HG03196 (cell line): ENCODE data around the gene CEMIP.

Experiments used
- ATAC-seq: cut with Tn5 transposase; IDR thresholded peaks from one replicate; pipeline ENCODE4 v1.9.1; 2021; ENCODE audit not compliant: unreplicated experiment

The CEMIP gene

DNA sequence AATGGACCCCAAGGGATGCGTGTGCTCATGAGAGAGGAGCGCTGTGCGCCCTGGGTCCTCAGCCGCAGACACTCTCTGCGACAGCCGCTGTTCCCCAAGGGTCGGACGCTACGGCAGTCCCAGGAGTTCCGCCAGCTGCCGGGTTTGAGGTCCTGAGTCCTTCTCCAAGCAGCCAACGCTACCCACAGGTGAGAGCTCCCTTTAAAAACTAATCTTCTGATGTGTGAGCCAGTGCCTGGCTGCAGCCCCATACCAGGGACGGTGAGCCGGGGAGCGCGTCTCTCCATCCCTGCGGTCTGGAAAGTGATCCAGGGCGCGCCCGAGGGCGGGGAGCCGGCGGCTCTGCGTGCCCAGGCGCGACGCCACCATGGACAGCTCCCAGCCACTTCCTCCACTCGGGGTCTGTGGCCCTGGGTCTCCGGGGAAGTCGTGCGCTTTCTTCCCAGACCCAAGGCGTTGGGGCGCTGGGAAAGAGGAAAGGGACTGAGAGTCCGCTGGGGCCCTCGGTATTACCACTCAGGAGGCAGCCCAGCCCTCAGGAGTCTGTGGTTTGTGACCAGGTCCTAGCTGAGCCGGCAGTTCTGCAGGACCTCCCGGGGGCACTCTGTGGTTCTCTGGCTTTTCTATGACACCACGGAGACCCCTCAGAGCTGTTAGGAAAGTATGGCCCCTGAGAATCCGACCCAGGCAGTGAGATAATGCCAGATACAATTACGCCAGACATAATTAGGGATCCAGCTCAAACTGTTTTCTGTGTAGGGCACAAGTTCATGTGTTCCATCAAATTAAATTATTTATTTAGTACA, 1.4 kb downstream of the CEMIP start:
- ATAC-seq, result no peak

DNA sequence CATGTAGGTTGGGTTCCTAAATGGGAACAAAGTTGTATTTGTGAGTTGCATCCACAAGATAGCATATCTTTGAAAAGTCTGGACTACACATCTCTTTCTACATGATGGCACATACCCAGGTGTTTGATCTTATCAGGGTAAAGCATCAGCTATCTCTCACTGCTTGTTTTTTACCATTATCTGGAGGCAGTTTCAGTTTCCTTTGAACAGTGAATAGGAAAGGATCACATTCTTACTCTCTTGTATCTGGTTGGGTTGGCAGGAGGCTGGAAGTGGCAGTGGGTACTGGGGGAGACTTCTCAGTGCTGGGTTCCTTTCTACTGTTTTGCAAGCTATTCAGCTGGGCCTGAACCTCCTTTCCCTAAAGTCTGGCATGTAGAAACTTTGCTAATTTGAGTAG, 4.1 kb downstream of the CEMIP start:
- no peak for ATAC-seq

DNA sequence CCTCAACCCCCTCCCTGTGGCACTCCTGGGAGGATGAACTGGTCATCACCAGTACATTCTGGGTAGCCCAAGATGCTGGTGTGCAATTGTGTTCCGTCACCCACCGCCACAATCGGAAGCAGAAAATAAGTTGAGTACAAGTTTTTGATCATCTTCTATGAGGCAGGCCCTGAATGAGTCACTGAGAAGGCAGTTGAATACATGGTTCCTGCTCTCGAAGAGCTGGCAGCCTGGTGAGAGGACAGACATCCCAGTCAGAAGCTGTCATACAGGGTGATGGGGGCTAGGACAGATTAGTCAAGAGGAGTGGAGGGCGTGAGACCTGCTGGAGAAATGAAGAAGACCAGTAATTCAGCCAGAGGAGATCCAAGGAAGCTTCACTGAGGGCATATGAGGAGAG, 6.2 kb downstream of the CEMIP start:
- no peak for ATAC-seq

DNA sequence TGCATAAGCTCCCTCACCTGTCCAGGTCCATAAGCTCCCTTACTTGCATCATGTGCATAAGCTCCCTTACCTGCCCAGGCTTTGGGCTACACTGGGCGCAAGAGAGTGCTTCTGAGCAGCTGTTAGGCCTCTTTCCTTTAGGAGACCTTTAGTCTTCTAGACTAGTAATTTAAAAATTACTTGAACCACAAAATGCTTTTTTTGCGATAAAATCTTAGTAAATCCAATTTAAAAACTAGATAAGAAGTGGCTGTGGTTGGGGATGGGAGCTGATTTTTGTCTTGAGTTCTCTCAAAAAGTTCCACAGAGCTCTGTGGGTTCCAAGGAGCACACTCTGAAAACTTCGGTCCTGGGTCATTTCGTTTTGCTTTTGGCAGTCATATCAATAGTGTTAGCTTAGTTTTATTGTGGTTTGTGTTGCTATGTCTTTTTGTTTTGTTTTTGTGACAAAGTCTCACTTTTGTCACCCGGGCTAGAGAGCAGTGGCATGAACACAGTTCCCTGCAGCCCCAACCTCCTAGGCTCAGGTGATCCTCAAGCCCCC, 6.7 kb downstream of the CEMIP start:
- no peak for ATAC-seq

DNA sequence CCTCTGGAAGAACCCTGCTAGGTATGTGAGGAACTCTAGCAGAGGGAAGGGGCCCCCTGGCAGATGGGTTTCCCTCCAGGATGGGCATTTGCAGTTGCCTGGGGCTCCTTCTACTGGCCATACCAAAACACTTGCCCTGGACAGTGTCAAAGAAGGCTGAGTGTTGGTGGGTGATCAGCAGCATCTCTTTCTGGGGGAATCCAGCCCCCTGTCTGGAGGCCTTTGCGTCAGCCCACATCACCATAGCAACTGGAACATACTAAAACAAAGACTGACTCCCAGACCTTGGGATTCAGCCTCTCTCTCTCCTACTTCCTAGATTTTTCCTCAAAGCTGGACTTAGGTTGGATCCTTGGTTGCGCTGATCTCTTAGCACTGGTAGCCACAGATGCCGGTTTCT, 8.1 kb downstream of the CEMIP start:
- ATAC-seq, result no peak

DNA sequence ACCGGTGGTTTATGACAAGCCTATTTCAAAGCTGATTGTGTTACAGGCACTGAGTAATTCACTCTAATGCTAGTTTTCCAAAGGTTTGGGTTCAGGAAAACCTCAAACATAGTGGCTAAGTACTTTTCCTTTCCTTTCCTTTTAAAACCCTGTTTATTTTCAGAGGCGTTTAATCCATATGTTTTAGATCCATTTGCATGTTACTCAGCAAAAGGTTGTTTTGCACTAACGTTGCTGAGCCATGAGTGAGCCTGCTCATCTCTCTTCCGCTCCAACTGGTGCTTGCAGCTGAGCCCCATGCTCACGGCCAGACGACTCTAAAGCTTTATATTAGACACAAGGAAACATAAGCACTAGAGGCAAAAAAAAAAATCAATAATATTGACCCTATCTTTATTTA, 9.4 kb downstream of the CEMIP start:
- ATAC-seq, result no peak

DNA sequence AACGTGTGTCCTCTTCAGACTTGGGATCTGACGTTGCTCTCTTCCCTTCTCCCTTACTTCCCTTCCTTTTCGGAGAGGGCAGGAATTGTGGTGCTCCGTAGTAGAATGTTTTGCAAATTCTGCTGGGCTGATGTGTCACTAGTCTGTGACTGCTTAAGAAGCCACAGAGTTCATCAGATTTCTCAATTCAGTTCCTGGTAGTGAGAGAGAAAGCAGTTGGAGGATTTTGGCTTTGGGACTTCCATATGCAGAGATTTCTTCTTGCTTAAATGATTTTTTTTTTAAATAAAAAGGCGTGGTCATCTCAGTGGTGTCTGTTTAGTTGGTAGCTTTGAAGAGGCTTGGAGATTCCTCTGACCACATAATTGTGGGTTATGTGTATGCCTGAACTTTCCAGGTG, 10.1 kb downstream of the CEMIP start:
- no peak for ATAC-seq

DNA sequence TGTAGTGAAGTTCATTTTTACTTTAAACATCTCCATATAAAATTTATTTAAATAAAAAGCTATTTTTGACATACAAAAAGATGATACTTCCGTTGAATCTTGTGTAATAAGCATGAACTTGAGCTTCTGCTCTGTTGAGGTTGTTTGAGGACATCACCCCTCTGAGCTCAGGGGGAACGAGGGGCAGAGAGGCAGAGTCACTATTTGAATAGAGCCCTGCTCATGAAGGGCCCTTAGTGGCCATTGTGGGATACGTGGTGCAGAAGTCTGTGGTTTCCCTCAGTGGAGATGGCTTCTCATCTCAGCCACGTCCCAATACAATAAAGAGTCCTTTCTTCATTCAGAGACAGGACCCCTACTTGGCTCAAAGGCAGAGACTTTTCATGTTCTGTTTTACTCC, 10.6 kb downstream of the CEMIP start:
- no peak for ATAC-seq

DNA sequence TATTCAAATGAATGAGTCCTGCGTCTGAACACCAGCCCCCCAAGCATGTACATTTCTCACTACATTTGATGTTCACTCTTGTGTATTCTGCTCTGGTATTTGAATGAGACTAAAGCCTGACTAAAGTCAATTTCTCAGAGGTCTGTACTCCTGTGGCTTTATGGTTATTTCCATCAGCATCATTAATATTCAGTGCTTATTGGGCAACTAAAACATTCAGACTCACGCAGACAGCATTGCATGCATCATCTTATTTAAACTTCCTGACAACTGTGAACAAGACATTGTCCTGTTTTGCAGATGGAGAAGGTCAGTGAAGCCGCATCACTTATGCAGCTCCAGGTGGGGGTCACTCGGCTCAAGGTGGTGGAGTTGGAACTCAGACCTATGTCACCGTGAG, 11.1 kb downstream of the CEMIP start:
- no peak for ATAC-seq

DNA sequence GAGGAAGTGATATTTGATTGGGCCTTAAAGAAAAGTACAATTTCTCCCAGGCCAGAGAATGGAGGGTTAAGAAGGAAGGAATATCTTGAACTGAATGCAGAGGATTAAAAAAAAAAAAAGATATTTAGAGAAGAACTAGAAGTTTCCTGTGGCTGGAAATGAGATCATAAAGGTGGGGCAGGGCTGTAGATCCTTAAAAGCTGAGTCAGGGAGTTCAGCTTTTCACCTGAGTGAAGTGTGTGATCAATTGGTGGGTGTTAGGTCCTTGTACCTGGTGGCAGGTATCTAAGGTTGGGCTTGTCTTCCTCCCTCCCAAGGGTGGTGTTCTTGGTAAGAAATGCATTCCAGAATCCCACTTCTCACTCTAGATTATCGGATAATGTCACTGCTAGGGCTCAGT, 11.8 kb downstream of the CEMIP start:
- no peak for ATAC-seq

DNA sequence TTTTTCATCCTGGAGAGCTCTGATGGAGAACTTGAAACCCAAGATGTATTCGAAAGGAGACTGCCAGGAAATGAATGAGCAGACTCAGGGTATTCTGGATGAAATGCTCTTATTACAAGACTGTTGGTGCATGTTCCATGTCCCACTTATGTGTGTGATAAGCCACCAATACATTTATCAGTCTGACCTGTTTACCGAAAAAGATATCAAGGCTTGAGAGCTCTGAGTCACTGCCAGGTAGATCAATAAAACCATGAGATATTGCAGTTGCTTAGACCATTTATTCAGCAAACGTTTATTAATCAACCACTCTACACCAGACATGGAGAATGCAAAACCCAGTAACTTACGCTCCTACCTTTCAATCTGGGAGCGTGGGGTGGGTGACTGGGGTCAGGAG, 17.2 kb downstream of the CEMIP start:
- no peak for ATAC-seq

DNA sequence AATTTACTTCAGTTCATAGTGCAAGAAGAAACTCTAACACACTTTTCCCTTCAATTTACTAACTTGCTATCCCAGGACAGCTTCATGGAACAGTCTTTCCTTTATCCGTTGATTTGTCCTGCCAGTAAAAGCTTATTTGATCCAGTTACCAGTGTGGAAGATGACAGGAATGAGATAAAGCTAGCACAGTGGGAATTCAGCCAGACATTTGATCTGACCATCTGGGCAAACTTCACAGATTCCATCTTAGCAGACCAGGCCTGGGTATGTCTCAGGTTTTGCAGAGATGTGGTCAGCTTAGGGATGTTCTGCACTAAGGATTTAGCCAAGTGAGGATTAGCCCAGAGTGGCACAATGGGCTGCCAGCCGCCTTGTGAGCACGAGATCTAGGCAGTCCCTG, 19.7 kb downstream of the CEMIP start:
- ATAC-seq, result no peak

DNA sequence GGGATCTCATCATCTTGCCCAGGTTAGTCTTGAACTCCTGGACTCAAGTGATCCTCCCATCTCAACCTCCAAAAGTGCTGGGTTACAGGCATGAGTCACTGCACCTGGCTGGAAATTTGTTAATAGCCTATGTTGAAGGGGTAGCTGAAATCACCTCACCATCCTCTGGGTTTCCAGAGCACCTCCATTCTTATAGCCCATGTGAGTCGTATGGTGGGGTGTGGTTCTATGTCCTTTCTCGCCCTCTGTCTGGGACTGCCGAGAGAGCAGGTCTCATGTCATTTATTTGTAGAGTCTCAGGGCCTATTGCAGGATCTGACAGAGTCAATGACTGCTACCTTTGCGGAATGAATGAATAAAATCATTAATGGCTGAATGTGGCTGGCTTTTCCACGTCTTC, 20.9 kb downstream of the CEMIP start:
- no peak for ATAC-seq

DNA sequence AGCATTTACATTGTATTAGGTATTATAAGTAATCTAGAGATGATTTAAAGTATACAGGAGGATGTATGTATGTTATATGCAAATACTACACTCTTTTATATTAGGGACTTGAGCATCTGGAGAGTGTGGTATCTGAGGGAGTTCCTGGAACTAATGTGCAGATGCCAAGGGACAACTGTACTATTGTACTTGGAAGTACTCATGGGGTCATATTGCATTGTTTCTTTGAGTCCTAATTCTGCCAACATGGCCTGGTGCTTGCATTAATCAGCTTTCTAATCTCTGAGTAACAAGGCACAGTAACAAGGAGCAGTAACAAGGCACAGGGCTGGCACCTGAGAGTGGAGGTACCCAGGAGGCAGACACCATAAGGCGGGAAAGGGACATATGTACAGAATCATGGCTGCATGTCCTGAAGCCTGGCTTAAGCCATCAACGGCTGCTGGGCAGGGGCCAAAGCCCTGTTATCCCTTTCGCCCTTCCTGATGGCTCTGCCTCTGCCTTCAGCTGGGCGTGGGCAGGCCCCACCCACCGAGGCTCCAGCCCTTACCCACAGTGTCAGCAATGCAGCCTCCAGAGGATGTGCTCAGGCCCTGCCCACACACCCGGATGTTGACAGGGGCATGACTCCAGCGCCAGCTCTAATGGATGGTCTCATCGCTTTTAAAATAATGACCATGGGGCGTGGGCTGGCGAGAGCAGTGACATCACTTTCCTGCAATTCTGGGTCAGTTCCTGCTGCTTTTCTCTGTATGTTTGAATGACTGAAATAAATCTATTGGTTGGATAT, 22.9 kb downstream of the CEMIP start:
- ATAC-seq, result no peak

DNA sequence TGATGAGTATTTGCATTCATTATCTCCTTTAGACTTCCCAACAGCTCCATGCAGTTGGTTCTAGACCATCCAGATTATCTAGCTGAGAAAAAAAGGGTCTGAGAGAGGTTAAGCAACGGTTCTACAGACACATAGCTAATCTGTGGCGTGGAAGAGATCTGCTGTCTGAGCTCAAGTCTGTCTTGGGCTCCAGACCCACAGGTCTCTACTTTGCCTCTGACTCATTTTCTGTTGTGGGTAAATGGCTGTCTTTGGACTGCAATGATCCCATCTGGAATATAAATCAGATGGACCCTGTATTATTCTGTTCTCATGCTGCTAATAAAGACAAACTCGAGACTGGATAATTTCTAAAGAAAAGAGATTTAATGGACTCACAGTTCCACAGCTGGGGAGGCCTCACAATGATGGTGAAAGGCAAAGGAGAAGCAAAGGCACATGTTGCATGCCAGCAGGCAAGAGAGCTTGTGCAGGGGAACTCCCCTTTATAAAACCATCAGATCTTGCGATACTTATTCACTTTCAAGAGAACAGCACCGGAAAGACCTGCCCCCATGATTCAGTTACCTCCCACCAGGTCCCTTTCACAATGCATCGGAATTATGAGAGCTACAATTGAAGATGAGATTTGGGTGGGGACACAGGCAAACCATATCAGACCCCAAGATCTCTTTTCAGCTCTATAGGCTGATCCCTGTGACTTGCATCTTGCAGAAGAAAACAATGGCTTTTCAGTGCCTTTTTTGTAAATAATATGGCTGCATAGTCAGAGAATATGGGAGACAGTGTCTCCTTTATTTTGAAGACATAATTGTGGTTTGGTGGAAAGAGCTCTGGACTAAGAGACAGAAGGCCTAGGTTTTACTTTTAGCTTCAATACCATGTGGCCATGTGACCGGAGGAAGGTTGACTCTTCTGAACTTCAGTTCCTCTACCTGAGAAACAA, 24.7 kb downstream of the CEMIP start:
- no peak for ATAC-seq

DNA sequence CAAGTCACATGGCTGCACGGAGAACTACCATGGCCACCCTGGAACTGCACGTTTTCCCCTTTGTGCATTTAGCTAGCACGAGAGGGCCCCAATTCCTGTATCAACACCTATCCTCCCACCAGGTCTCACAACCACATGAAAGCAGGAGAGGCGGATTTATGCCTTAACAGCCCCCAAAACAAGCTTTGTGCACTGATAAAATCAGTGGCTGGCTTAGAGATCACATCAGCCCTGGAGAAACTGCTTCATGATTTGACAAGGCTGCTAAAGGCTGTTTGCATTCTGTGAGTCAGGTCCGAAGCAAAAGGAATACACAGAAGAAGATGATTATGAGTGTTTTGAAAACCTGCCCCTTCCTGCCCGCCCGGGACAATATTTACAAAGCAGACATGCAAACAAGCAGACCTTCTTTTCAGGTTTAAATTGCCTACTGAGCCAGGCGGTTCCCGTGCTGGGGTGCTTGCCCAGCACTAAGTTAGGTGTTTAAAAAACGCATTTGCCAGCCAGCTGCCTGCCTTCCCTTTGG, 25.9 kb downstream of the CEMIP start:
- no peak for ATAC-seq

DNA sequence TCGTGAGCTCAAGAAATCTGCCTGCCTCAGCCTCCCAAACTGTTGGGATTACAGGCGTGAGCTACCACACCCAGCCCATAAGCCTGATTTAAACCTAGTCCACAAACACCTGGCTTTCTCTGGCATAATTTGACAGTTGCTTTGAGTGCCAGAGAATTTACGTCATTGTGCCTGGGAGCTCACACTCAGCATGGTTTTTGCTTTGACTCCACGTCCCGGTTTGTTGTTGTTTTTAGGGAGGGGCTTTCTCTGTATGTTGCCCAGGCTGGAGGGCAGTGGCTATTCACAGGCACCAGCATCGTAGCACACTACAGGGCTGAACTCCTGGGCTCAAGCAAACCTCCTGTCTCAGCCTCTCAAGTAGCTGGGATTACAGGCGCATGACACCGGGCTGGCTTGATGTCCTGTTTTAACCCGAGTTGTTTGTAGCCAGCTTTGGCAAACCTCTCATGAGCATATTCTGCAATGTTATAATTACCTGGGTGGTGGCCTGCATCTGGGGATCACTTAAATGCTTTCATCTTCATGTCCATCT, 32.7 kb downstream of the CEMIP start:
- no peak for ATAC-seq

DNA sequence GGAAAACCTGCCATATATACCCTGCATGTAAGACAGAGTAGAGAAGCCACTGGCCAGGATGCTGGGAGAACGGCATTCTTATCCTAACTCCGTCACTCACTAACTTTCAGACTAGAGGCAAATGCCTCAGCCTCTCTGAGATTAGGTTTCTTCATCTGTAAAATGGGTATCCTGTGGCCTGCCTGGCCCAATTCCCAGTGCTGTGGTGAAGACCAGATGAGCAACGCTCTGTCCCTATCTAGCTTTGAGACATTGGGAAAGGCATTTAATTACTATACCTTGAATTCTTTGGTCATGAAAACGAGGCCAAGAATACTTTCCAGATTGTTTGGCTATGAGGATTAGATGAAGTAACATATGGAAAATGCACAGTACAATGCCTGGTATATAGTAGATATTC, 35.9 kb downstream of the CEMIP start:
- ATAC-seq, result no peak

DNA sequence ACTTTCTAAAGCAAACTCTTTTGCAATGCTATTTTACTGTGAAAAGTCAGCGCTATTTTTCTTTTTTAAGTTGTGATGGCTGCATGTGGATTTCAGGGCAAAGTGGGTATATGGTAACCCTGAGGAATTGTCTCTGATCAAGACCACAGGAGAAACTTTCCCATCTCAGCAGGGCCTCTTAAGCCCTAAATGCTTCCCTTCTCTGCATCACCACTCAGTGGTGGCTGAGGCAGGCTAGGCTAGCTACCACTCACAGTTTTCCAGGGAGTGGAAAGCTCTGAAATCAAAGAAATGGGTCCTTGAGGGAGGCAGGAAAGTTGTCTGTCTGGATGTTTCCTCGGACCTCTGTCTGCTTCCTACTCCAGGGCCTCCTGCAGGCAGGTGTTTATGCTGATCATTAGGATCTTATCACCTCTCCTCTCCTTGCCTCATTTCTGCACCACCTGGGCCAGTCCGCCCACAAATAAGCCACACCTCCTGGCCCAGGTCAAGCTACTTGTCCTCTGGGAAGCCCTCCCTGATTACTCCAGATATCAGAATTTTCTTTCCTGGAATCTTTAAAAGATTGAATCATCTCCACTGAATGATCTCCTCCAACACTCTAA, 37.0 kb downstream of the CEMIP start:
- no peak for ATAC-seq

DNA sequence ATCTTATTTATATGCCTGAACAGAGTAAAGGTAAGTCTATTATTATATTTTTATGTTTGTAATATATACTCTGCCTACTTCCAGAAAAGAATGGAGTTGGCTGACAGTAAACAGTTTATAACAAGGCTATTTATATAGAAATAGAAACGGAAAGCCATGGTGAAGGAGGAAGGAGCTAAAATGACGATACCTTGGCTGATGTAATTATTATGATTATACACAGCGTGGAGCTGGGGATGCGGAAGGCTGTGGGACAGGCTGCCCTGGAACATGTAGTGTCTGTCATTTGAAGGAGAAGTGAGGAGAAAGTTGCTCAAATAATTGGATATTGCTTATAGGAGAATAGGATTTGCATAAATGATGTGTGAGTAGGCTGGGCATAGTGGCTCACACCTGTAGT, 37.8 kb downstream of the CEMIP start:
- ATAC-seq, result no peak
